Measurements from ENCODE around the gene AMOTL2.

DNA sequence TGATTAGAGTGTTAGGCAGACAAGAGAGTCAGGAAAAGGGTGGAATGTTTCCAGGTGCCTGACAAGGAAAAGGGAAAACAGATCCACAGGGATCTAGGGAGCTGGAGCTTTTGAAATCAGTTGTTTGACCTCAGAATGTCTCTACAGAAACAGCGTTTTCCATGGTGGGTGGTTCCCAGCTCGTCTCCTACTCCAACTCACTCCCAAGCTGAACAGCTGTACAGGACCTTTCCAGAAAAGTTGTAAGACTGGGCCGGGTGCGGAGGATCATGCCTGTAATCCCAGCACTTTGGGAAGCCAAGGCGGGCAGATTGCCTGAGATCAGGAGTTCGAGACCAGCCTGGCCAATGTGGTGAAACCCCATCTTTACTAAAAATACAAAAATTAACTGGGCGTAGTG is 67.9 kb downstream of the AMOTL2 start:
- TF ChIP-seq ZNF274 (IDR thresholded peaks at IDR 0.05; ENCODE audit: low read depth, low read length) (no peak), YY1 (IDR thresholded peaks at IDR 0.05; ENCODE audit: insufficient read depth, insufficient read length) (no peak), SUZ12 (IDR thresholded peaks at IDR 0.05; ENCODE audit: extremely low read depth, insufficient read depth, insufficient read length) (no peak)
